Fibroblast of gingiva (primary cell): Measurements from ENCODE around the gene SCNN1B.
"Not testable (repeated sequence)": the region's sequence is repeated elsewhere in the genome, so short reads cannot be mapped to it uniquely, and the experiment has no call there.

Source experiments
- DNase-seq: peaks from one replicate; pipeline ENCODE4 v3.0.0-alpha.2; 2011; ENCODE audit warnings: low read depth

Gene SCNN1B

GRCh38 chr16:23288726-23289512 is 13.2 kb upstream of the SCNN1B start:
- DNase-seq: no peak

DNA sequence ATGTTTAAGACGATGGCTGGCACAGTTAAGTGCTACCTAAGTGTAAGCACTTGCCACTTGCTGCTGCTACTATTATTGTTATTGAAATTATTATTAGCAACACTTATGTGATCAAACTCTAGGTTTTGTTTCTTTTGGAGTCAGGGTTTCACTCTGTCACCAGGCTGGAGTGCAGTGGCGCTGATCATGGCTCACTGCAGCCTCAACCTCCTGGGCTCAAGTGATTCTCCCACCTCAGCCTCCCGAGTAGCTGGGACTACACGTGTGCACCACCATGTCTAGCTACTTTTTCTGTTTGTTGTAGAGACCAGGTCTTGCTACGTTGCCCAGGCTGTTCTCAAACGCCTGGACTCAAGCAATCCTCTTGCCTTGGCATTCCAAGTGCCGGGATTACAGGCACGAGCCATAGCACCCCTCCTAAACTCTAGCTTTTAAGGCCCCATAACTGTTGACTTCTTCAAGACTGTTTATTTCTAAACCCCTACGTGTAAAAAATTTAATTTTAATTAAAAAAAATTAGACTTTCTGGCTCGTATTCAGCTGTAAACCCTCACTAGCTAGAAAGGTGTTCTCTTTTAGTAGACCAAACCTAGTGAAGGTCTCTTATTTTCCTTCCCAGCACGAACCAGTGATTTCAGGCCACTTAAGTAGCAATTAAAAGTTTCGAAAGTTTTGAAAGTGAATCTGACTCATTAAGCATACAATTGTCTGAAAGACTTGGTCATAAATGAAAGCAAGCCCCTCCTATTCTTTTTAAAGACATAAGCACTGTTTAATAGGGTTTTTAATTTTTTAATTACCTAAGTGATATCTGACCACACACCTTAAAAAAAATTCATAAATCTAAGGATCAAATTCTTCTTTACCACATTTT is 11.7 kb upstream of the SCNN1B start:
- DNase-seq: no peak

DNA sequence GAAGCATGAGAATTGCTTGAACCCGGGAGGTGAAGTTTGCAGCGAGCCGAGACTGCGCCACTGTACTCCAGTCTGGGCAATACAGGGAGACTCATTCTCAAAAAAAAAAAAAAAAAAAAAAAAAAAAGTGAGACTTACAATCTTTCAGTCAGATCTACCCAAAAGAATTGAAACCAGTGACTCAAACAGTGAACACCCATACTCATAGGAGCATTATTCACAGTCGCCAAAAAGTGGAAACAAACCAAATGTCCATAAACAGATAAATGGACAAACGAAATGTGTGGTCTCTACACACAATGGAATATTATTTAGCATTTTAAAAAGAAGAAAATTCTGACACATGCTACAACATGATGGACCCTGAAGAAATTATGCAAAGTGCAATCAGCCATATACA is 9.1 kb upstream of the SCNN1B start:
- no peak for DNase-seq

- no peak for DNase-seq
Measured at GRCh38 chr16:23294260-23294659, 7.8 kb upstream of the SCNN1B start.

- DNase-seq: no peak
Measured at GRCh38 chr16:23296994-23297393, 5.1 kb upstream of the SCNN1B start.

GRCh38 chr16:23298290-23298915 is 3.7 kb upstream of the SCNN1B start:
- DNase-seq: no peak

DNA sequence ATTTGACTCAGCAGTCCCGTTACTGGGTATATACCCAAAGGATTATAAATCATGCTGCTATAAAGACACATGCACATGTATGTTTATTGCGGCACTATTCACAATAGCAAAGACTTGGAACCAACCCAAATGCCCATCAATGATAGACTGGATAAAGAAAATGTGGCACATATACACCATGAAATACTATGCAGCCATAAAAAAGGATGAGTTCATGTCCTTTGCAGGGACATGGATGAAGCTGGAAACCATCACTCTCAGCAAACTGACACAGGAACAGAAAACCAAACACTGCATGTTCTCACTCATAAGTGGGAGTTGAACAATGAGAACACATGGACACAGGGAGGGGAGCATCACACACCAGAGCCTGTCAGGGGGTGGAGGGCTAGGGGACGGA is 2.3 kb upstream of the SCNN1B start:
- not testable (repeated sequence) for DNase-seq

DNA sequence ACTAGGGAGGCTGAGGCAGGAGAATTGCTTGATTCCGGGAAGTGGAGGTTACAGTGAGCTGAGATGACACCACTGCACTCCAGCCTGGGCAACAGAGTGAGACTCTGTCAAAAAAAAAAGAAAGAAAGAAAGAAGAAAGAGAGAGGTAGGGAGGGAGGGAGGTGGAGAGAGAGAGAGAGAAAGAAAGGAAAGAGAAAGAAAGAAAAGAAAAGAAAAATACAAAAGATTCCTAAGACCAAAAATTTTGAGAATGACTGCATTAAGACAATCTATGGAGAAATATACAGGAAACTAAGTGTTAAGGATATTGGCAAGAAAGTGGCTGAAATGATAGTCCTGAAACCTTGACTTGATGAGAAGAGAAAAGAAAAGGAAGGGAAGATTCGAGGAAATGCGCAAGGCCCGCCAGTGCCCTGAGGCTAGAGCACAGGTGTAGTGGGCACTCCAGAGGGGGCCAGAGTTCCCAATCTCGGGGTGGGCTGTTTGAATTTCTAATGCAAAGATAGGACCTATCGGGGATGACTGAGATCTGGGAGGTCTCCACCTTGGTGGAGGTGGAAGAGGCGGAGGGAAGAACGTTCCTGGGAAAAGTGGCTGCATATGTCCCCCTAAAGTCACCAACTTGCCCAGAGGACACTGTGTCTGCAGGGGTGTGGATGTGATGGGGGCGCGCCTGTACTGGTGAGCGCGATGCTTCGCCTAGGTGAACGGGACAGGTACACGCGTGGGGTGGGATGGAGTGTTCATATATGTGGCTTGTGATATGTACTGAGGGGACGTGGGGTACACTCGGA is 654 bp upstream of the SCNN1B start:
- DNase-seq: no peak

GRCh38 chr16:23303685-23304084 is 1.6 kb downstream of the SCNN1B start:
- no peak for DNase-seq

- no peak for DNase-seq
Measured at GRCh38 chr16:23304620-23305019, 2.5 kb downstream of the SCNN1B start.

DNA sequence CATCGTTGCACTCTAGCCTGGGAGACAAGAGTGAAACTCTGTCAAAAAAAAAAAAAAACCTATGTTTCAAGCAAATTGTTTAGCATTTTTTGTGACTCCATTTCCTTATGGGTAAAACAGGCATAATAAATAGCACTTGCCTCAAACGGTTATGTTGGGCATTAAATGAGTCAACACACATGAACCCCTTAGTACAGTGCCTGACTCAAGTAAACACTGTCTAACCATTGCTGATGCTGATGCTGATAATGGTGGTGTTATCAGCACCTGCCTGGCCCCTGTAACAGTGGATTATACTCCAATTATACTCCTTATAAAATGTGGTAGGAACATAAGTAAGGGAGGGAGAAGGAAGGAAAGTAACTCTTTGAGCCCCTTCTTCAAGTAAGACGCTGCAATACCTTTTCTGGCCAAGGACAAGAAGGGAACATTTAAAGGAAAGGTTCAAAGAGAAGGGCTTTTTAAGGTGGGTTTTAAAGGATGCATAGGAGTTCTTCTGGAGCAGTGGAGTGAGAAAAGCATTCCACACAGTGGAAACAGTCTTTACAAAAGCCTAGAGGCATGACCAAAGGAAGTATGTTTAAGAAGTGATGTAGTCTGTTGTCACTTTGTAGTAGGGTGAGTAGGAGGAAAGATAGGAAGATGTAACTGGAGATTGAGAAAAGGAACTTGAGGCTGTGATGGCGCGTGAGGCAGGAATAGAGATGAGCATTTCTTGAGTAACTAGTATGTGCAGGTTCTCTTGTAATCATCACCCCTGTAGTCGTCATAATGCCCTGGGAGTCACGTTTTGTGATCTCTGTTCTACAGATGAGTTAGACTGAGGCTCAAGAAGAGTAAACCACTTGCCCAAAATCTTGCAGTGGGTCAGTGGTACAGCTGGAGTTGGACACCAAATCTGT is 4.3 kb downstream of the SCNN1B start:
- DNase-seq: no peak

GRCh38 chr16:23310217-23310616 is 8.1 kb downstream of the SCNN1B start:
- no peak for DNase-seq

- DNase-seq: no peak
Measured at GRCh38 chr16:23310744-23311143, 8.6 kb downstream of the SCNN1B start.

- no peak for DNase-seq
Measured at GRCh38 chr16:23316232-23316631, 14.1 kb downstream of the SCNN1B start.

DNA sequence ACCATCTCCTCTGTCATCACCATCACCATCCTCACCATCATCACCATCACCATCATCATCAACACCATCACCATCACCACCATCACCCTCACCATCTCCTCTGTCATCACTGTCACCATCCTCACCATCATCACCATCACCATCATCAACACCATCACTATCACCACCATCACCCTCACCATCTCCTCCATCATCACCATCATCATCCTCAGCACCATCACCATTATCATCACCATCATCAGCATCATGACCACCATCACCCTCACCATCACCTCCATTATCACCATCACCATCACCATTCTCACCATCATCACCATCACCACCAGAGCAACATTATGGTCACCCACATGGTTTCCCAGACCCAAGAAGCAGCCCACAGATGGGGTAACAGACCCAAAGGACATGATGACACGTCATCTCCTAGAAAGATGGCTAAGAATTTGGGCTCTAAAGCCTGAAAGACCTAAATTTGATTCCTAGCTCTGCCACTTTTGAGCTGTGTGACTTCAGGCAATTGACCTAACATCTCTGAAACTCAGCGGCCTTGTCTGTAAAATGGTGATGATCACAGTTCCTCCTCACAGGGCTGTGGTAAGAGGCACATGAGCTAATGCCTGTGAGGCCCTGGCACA is 14.6 kb downstream of the SCNN1B start:
- DNase-seq: no peak

DNA sequence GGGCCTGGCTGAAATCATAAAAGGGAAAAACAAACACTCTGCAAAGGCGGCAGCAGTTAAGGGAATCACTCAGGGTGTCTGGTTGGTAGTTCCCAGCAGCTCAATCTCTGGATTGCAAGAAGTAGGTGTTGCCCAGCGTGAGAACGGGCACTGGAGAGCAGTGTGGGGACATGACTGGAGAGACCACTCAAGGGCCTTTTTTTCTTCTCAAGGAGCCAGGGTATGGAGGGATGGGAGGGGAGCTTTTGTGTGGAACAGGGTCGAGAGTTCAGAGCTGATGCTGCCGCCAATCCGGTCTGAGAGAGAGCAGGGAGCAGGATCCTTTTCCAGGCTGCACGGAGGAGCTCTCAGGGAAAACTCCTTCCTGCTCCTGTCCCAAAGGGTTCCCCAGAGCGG is 15.2 kb downstream of the SCNN1B start:
- DNase-seq: no peak

- DNase-seq: no peak
Measured at GRCh38 chr16:23317751-23318150, 15.6 kb downstream of the SCNN1B start.

GRCh38 chr16:23318639-23319038 is 16.5 kb downstream of the SCNN1B start:
- DNase-seq: no peak

GRCh38 chr16:23319861-23320615 is 17.9 kb downstream of the SCNN1B start:
- no peak for DNase-seq

DNA sequence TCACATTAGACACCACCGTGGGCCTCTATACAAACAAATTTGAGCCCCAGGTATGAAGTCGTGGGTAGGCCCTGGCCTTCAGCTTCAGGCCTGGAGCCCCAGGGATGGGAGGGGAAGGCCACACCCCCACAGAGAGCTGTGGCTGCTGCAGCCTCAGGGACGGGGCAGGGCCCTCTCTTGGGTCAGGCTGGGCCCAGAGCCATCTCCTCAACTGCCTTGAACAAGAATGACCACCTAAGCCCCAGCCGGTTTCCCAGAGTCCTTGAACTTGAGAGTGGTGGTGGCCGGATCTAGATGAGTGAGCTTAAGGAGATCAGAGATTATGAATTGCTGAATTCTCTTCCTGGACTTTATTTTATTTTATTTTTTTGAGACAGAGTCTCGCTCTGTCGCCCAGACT is 18.6 kb downstream of the SCNN1B start:
- no peak for DNase-seq
